ENCODE results near the gene PADI2.

Gene PADI2

DNA sequence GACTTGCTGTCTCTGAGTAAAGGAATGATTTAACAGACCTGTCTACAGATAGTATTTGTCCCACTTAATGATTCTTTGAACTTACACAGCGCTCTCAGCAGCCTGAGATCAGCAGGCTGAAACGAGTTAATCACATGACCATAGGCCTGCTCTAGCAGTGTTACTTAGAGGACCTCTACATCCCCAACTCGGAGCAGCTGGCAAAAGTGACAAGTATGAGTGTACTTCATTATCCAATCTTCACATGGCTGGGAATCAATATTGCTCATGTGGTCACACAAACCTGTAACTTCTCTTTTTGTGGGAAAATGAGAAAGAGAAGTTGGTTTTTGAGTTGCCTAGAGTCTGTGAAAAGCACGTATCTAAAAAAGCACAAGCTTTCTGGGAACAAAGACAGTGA, 96.1 kb downstream of the PADI2 start:
- Histone ChIP-seq H3K79me2 (ENCODE audit: insufficient read depth, low read length) (no peaks in the 10 kb centered on the region), H3F3A (ENCODE audit: low read depth) (no peaks in the 10 kb centered on the region), H3K9me2 (replicated peaks; ENCODE audit: low read depth, low read length) (no peaks in the 10 kb centered on the region), H3K4me3 (ENCODE audit: low read length, poor library complexity, severe bottlenecking) (no peak overlapping the region), H3K9ac (ENCODE audit: low read depth, low read length, poor library complexity, severe bottlenecking) (no peak overlapping the region), H4K20me1 (ENCODE audit: insufficient read depth, low read length, poor library complexity, severe bottlenecking) (no peaks in the 10 kb centered on the region), H3K4me1 (ENCODE audit: insufficient read depth, low read length, poor library complexity, severe bottlenecking) (no peaks in the 10 kb centered on the region), H2AFZ (ENCODE audit: low read length) (no peak overlapping the region), H3K9me3 (ENCODE audit: insufficient read depth, low read depth, low read length) (no peaks in the 10 kb centered on the region), H3K4me2 (ENCODE audit: low read depth, low read length, poor library complexity, severe bottlenecking) (no peak overlapping the region), H3K27me3 (ENCODE audit: insufficient read depth, low read length, poor library complexity, severe bottlenecking) (no peaks in the 10 kb centered on the region), H3K36me3 (ENCODE audit: insufficient read depth, low read length) (peaks cover 99% of the 10 kb centered on the region; the same call in 1 of the 2 replicates)
- TF ChIP-seq, protein P1, sequence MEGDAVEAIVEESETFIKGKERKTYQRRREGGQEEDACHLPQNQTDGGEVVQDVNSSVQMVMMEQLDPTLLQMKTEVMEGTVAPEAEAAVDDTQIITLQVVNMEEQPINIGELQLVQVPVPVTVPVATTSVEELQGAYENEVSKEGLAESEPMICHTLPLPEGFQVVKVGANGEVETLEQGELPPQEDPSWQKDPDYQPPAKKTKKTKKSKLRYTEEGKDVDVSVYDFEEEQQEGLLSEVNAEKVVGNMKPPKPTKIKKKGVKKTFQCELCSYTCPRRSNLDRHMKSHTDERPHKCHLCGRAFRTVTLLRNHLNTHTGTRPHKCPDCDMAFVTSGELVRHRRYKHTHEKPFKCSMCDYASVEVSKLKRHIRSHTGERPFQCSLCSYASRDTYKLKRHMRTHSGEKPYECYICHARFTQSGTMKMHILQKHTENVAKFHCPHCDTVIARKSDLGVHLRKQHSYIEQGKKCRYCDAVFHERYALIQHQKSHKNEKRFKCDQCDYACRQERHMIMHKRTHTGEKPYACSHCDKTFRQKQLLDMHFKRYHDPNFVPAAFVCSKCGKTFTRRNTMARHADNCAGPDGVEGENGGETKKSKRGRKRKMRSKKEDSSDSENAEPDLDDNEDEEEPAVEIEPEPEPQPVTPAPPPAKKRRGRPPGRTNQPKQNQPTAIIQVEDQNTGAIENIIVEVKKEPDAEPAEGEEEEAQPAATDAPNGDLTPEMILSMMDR (conservative IDR thresholded peaks at IDR 0.05; ENCODE audit: low read length), result no peak
- TF ChIP-seq EZH2phosphoT487 (IDR thresholded peaks at IDR 0.05; ENCODE audit: borderline replicate concordance), result no peak

DNA sequence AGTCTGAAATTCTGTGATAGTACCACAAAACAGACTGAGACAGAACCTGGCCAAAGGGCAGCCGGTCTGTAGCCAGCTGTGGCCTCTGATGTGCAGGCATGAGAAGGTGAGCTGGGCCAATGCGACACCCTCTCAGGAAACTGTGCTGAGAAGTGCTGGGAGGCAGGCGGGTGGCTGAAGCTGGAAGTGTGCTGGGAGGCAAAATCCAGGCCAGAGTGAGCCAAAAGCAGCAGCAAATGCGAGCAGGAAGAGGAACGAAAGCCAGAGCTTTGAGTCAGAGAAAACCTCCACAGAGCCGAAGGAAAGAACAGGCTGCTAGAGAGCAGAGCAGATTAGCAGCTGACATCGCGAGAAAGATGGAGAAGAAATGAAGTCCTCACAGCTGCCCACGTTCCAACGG, 97.4 kb downstream of the PADI2 start:
- Histone ChIP-seq H3K27me3 (ENCODE audit: insufficient read depth, low read length, poor library complexity, severe bottlenecking) (no peaks in the 10 kb centered on the region), H3K4me3 (ENCODE audit: low read length, poor library complexity, severe bottlenecking) (no peak overlapping the region), H3K9me2 (replicated peaks; ENCODE audit: low read depth, low read length) (no peaks in the 10 kb centered on the region), H3K36me3 (ENCODE audit: insufficient read depth, low read length) (peaks cover 95% of the 10 kb centered on the region; the same call in 1 of the 2 replicates), H3K4me1 (ENCODE audit: insufficient read depth, low read length, poor library complexity, severe bottlenecking) (no peaks in the 10 kb centered on the region), H3K9me3 (ENCODE audit: insufficient read depth, low read depth, low read length) (no peaks in the 10 kb centered on the region), H4K20me1 (ENCODE audit: insufficient read depth, low read length, poor library complexity, severe bottlenecking) (no peaks in the 10 kb centered on the region), H2AFZ (ENCODE audit: low read length) (no peak overlapping the region), H3K79me2 (ENCODE audit: insufficient read depth, low read length) (no peaks in the 10 kb centered on the region), H3K4me2 (ENCODE audit: low read depth, low read length, poor library complexity, severe bottlenecking) (no peak overlapping the region), H3F3A (ENCODE audit: low read depth) (no peaks in the 10 kb centered on the region), H3K9ac (ENCODE audit: low read depth, low read length, poor library complexity, severe bottlenecking) (no peak overlapping the region)
- TF ChIP-seq, protein P1 (conservative IDR thresholded peaks at IDR 0.05; ENCODE audit: low read length), result no peak
- TF ChIP-seq EZH2phosphoT487 (IDR thresholded peaks at IDR 0.05; ENCODE audit: borderline replicate concordance), result no peak

DNA sequence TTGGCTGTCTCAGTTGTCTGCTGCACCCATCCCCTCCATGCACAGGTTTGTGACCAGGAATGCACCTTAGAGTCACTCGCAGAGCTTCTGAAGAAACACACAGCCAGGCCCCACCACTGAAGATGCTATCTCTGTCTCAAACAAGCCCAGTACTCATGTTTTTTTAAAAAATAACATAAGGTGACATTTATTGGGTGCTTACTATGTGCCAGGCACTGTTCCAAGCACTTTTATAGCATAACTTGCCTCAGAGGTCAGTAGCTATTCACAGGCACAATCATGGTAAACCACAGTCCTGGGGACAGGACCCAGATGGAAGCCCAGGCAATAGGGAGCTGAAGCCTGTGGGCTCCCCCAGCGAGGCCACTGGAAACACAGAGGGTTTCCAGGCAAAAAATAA, 98.7 kb downstream of the PADI2 start:
- Histone ChIP-seq H4K20me1 (ENCODE audit: insufficient read depth, low read length, poor library complexity, severe bottlenecking) (no peaks in the 10 kb centered on the region), H3K36me3 (ENCODE audit: insufficient read depth, low read length) (peaks cover 81% of the 10 kb centered on the region; the same call in 1 of the 2 replicates)

More for the DNA sequence above, 98.7 kb downstream of the PADI2 start:
- Histone ChIP-seq H3K4me2 (ENCODE audit: low read depth, low read length, poor library complexity, severe bottlenecking) (no peak overlapping the region), H3F3A (ENCODE audit: low read depth) (no peaks in the 10 kb centered on the region), H3K79me2 (ENCODE audit: insufficient read depth, low read length) (no peaks in the 10 kb centered on the region), H3K4me1 (ENCODE audit: insufficient read depth, low read length, poor library complexity, severe bottlenecking) (no peaks in the 10 kb centered on the region), H3K4me3 (ENCODE audit: low read length, poor library complexity, severe bottlenecking) (no peak overlapping the region), H3K9ac (ENCODE audit: low read depth, low read length, poor library complexity, severe bottlenecking) (no peak overlapping the region), H3K27me3 (ENCODE audit: insufficient read depth, low read length, poor library complexity, severe bottlenecking) (no peaks in the 10 kb centered on the region), H3K9me3 (ENCODE audit: insufficient read depth, low read depth, low read length) (no peaks in the 10 kb centered on the region), H3K9me2 (replicated peaks; ENCODE audit: low read depth, low read length) (no peaks in the 10 kb centered on the region), H2AFZ (ENCODE audit: low read length) (no peak overlapping the region)
- TF ChIP-seq EZH2phosphoT487 (IDR thresholded peaks at IDR 0.05; ENCODE audit: borderline replicate concordance), result no peak
- TF ChIP-seq, protein P1 (conservative IDR thresholded peaks at IDR 0.05; ENCODE audit: low read length), result no peak

All from Loucy (cell line).